HL-60 (cell line): ENCODE measurements around the gene EOGT.

Experiments used
- GABPA ChIP-seq: IDR thresholded peaks from 2 replicates; pipeline ENCODE4 v1.6.1; 2012; ENCODE audit warnings: low read depth
- POLR2AphosphoS5 ChIP-seq: IDR thresholded peaks from 2 replicates; pipeline ENCODE4 v1.6.1; 2012; ENCODE audit warnings: low read depth
- TF ChIP-seq, protein P1 (sequence below): IDR thresholded peaks from 2 replicates; pipeline ENCODE4 v1.6.1; 2012; ENCODE audit warnings: low read depth; ENCODE audit not compliant: insufficient replicate concordance
- TF ChIP-seq, protein P2 (sequence below): IDR thresholded peaks from one replicate; pipeline ENCODE4 v1.5.1; 2011; ENCODE audit warnings: low read length, control low read depth, inconsistent platforms; ENCODE audit not compliant: insufficient read depth

DNA sequence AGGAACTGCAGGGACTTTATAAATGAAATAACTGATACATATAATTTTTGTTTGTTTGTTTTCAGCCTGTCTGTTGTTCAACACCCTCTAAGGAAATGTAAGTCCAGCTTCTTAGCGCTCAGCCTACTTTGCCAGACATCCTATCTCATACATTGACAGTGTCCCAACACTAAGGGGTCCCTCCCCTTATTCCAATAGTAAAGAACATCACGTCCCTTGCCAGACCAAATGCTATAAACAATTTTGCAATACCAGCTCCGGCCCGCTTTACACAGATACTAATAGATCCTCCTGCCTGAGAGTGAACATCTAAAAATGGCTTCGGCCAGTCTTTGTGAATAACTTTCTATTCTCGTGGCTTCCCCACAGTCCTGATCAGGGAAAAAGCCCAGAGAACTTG is 76.6 kb downstream of the EOGT start:
- TF ChIP-seq, protein P1, sequence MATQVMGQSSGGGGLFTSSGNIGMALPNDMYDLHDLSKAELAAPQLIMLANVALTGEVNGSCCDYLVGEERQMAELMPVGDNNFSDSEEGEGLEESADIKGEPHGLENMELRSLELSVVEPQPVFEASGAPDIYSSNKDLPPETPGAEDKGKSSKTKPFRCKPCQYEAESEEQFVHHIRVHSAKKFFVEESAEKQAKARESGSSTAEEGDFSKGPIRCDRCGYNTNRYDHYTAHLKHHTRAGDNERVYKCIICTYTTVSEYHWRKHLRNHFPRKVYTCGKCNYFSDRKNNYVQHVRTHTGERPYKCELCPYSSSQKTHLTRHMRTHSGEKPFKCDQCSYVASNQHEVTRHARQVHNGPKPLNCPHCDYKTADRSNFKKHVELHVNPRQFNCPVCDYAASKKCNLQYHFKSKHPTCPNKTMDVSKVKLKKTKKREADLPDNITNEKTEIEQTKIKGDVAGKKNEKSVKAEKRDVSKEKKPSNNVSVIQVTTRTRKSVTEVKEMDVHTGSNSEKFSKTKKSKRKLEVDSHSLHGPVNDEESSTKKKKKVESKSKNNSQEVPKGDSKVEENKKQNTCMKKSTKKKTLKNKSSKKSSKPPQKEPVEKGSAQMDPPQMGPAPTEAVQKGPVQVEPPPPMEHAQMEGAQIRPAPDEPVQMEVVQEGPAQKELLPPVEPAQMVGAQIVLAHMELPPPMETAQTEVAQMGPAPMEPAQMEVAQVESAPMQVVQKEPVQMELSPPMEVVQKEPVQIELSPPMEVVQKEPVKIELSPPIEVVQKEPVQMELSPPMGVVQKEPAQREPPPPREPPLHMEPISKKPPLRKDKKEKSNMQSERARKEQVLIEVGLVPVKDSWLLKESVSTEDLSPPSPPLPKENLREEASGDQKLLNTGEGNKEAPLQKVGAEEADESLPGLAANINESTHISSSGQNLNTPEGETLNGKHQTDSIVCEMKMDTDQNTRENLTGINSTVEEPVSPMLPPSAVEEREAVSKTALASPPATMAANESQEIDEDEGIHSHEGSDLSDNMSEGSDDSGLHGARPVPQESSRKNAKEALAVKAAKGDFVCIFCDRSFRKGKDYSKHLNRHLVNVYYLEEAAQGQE, result no peak
- TF ChIP-seq, protein P2, sequence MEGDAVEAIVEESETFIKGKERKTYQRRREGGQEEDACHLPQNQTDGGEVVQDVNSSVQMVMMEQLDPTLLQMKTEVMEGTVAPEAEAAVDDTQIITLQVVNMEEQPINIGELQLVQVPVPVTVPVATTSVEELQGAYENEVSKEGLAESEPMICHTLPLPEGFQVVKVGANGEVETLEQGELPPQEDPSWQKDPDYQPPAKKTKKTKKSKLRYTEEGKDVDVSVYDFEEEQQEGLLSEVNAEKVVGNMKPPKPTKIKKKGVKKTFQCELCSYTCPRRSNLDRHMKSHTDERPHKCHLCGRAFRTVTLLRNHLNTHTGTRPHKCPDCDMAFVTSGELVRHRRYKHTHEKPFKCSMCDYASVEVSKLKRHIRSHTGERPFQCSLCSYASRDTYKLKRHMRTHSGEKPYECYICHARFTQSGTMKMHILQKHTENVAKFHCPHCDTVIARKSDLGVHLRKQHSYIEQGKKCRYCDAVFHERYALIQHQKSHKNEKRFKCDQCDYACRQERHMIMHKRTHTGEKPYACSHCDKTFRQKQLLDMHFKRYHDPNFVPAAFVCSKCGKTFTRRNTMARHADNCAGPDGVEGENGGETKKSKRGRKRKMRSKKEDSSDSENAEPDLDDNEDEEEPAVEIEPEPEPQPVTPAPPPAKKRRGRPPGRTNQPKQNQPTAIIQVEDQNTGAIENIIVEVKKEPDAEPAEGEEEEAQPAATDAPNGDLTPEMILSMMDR, result no peak
- TF ChIP-seq POLR2AphosphoS5 (no peak), GABPA (no peak)
